ENCODE results near the gene RAB44. TPM values are rescaled to one million over a fixed set of nuclear protein-coding genes. Genes with fewer than 3 reads are reported as not detected.

RAB44 gene
- total RNA-seq, 1 donor from 2014 or later = 0.20 TPM

- H3K27ac Mint-ChIP-seq = peak overlapping the region; percentile 25
- ATAC-seq (ENCODE audit: low read depth) = peak; percentile 14
- POLR2A ChIA-PET = interaction anchor here (0.6 to 1.1 kb wide), 5 partner anchors 9 to 45 kb away, joined by 3 to 5 read pairs (median 5); partner anchors contain the start of gene CDKN1A
Measured at GRCh38 chr6:36724514-36725390, 27.1 kb downstream of the RAB44 start.

DNA sequence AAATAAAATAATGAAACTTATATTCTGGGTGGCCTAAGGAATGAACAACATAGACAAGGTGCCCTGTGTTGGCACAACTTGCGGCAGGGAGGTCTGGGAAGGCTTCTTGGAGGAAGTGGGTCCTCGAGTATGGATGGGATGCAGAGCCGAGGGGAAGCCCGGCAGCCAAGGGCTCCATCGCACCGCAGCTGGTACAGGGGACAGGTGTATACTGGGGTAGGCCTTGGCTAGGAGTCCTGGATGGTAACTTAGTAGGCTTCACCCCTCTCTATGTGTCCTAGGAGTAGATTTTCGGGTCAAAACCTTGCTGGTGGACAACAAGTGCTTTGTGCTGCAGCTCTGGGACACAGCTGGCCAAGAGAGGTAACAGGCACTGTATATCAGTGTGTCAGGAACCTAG lies 28.0 kb downstream of the RAB44 start:
- ChIA-PET CTCF (interaction anchor here (0.7 to 2.3 kb wide), 3 partner anchors 28 to 110 kb away, joined by 3 to 12 read pairs (median 6); no protein-coding TSS in a partner anchor), POLR2A (interaction anchor here (0.6 kb wide), 1 partner anchor 10 kb away, joined by 7 read pairs; no protein-coding TSS in a partner anchor)
- TF ChIP-seq, protein P1, sequence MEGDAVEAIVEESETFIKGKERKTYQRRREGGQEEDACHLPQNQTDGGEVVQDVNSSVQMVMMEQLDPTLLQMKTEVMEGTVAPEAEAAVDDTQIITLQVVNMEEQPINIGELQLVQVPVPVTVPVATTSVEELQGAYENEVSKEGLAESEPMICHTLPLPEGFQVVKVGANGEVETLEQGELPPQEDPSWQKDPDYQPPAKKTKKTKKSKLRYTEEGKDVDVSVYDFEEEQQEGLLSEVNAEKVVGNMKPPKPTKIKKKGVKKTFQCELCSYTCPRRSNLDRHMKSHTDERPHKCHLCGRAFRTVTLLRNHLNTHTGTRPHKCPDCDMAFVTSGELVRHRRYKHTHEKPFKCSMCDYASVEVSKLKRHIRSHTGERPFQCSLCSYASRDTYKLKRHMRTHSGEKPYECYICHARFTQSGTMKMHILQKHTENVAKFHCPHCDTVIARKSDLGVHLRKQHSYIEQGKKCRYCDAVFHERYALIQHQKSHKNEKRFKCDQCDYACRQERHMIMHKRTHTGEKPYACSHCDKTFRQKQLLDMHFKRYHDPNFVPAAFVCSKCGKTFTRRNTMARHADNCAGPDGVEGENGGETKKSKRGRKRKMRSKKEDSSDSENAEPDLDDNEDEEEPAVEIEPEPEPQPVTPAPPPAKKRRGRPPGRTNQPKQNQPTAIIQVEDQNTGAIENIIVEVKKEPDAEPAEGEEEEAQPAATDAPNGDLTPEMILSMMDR (IDR thresholded peaks at IDR 0.05) = no peak
- no peak for DNase-seq
- Mint-ChIP-seq H3K4me3 (peak overlapping the region; percentile 15), H3K36me3 (ENCODE audit: low read depth) (no peaks in the 10 kb centered on the region), H3K4me1 (peaks cover 51% of the 10 kb centered on the region), H3K27me3 (no peaks in the 10 kb centered on the region), H3K9me3 (no peaks in the 10 kb centered on the region), H3K27ac (no peak overlapping the region)
- intact Hi-C loops (cut with micrococcal nuclease) = no loop called here
- ATAC-seq (ENCODE audit: low read depth) = no peak

More at GRCh38 chr6:36724514-36725390, 27.1 kb downstream of the RAB44 start:
- intact Hi-C loops (cut with micrococcal nuclease) = loop anchor here (1.0 kb wide), 2 partner anchors 101 to 109 kb away; no protein-coding TSS in a partner anchor
- Mint-ChIP-seq H3K4me3 (no peak overlapping the region), H3K4me1 (peaks cover 57% of the 10 kb centered on the region), H3K27me3 (no peaks in the 10 kb centered on the region), H3K36me3 (ENCODE audit: low read depth) (no peaks in the 10 kb centered on the region), H3K9me3 (no peaks in the 10 kb centered on the region)
- TF ChIP-seq, protein P1 (IDR thresholded peaks at IDR 0.05) = no peak
- no peak for DNase-seq
- CTCF ChIA-PET = interaction anchor here (0.7 to 2.3 kb wide), 12 partner anchors 10 to 109 kb away, joined by 3 to 18 read pairs (median 4); no protein-coding TSS in a partner anchor

- intact Hi-C loops (cut with micrococcal nuclease) = loop anchor here (1.0 to 2.0 kb wide), 2 partner anchors 28 to 35 kb away; no protein-coding TSS in a partner anchor
- DNase-seq (no peak), ATAC-seq (ENCODE audit: low read depth) (peak; percentile 30)
- Mint-ChIP-seq H3K27me3 (no peaks in the 10 kb centered on the region), H3K36me3 (ENCODE audit: low read depth) (no peaks in the 10 kb centered on the region), H3K4me1 (peaks cover 48% of the 10 kb centered on the region), H3K9me3 (no peaks in the 10 kb centered on the region), H3K27ac (no peak overlapping the region), H3K4me3 (no peak overlapping the region)
- ChIA-PET CTCF (interaction anchor here (2.4 to 2.7 kb wide), 2 partner anchors 32 to 112 kb away, joined by 8 to 9 read pairs; no protein-coding TSS in a partner anchor), POLR2A (interaction anchor here (0.6 to 1.3 kb wide), 3 partner anchors 47 to 112 kb away, joined by 3 to 13 read pairs (median 6); no protein-coding TSS in a partner anchor)
- TF ChIP-seq, protein P1 (IDR thresholded peaks at IDR 0.05) = no peak
Measured at GRCh38 chr6:36727505-36728021, 29.9 kb downstream of the RAB44 start.

- ChIA-PET CTCF (interaction anchor here (2.4 to 2.7 kb wide), 2 partner anchors 31 to 113 kb away, joined by 8 to 9 read pairs; no protein-coding TSS in a partner anchor), POLR2A (interaction anchor here (0.8 kb wide), 1 partner anchor 113 kb away, joined by 13 read pairs; no protein-coding TSS in a partner anchor)
- H3K4me3 Mint-ChIP-seq = no peak overlapping the region
- ATAC-seq (ENCODE audit: low read depth) (no peak), DNase-seq (no peak)
- H3K27me3 Mint-ChIP-seq = no peaks in the 10 kb centered on the region
- no peaks in the 10 kb centered on the region for H3K36me3 Mint-ChIP-seq (ENCODE audit: low read depth)
- no peak overlapping the region for H3K27ac Mint-ChIP-seq
- intact Hi-C loops (cut with micrococcal nuclease) = no loop called here
- TF ChIP-seq, protein P1 (IDR thresholded peaks at IDR 0.05) = no peak
- peaks cover 50% of the 10 kb centered on the region for H3K4me1 Mint-ChIP-seq
- H3K9me3 Mint-ChIP-seq = no peaks in the 10 kb centered on the region
Measured at GRCh38 chr6:36728289-36729160, 30.9 kb downstream of the RAB44 start.

All from activated B cell treated with CpG ODN at 0.5 μM for 24 hours (primary cell).